Endothelial cell of umbilical vein (primary cell): ENCODE measurements around the gene MPST. TPM values are rescaled to one million over a fixed set of nuclear protein-coding genes. Genes with fewer than 3 reads are reported as not detected.

Source experiments
- BruUV-seq: library from RNA; stranded (reverse); fragments of 400-500 nt; replicated peaks from 2 replicates; lab custom pipeline; 2021; lab: Mats Ljungman, UMichigan
- CTCF ChIA-PET: fragments of 300-600, 350-600 bp; sonication (Branson Sonifier 250); formaldehyde crosslinking; loops from one replicate; lab custom pipeline; 2021; ENCODE audit warnings: antibody characterized with exemption, inconsistent platforms; lab: Charles Lee
- POLR2A ChIA-PET: fragments of 300-600, 350-600 bp; sonication (Branson Sonifier 250); formaldehyde crosslinking; loops from one replicate; lab custom pipeline; 2021; ENCODE audit warnings: antibody characterized with exemption, inconsistent platforms; lab: Charles Lee
- DNase-seq: peaks from one replicate; pipeline ENCODE4 v3.0.0-alpha.2; 2011; ENCODE audit warnings: low read depth, low spot score
- FAIRE-seq: peaks from 2 replicates; lab custom pipeline; 2011; peaks lifted over from hg19 to GRCh38; lab: Jason Lieb, UNC
- H2AFZ ChIP-seq: 2 replicates; pipeline ENCODE4 v1.6.0; 2012; ENCODE audit warnings: low read depth, low read length, control low read depth, inconsistent platforms
- H3K27ac ChIP-seq: 2 replicates; pipeline ENCODE4 v1.5.1; 2011; ENCODE audit warnings: low read depth, mild to moderate bottlenecking, control low read depth, low read length, moderate library complexity; ENCODE audit not compliant: insufficient read depth
- H3K27me3 ChIP-seq, 2 experiments: 2 replicates each; pipeline versions ENCODE4 v1.6.0 to v1.6.1; 2011; ENCODE audit warnings: low read length in 2 of 2, mixed read lengths in 1 of 2; ENCODE audit not compliant: control insufficient read depth in 2 of 2, insufficient read depth in 2 of 2
- H3K36me3 ChIP-seq, 2 experiments: 2 replicates in 1 of 2; 3 replicates in 1 of 2; pipeline ENCODE4 v1.5.1; 2011; ENCODE audit warnings: low read length in 2 of 2, mild to moderate bottlenecking in 1 of 2, moderate library complexity in 1 of 2; ENCODE audit not compliant: control insufficient read depth in 2 of 2, insufficient read depth in 2 of 2; ENCODE audit errors: extremely low read depth in 1 of 2
- H3K4me1 ChIP-seq: 3 replicates; pipeline ENCODE4 v1.5.1; 2011; ENCODE audit warnings: mild to moderate bottlenecking, low read length; ENCODE audit not compliant: control insufficient read depth, insufficient read depth; ENCODE audit errors: extremely low read depth
- H3K4me2 ChIP-seq: 2 replicates; pipeline ENCODE4 v1.6.1; 2011; ENCODE audit warnings: low read length, control low read depth, mixed read lengths; ENCODE audit not compliant: insufficient read depth
- H3K4me3 ChIP-seq, 3 experiments: fragments of 200-600 bp in 1 of 3; sonication (generic), shearing (Covaris generic) in 1 of 3; replicated peaks in 1 of 3; 2 replicates each; pipeline ENCODE4 v1.5.1; 2011 to 2016; ENCODE audit warnings: control low read depth in 3 of 3, low read length in 3 of 3, mild to moderate bottlenecking in 2 of 3, inconsistent platforms in 1 of 3, low read depth in 1 of 3, moderate library complexity in 1 of 3; ENCODE audit not compliant: insufficient read depth in 1 of 3
- H3K79me2 ChIP-seq: 2 replicates; pipeline ENCODE4 v1.6.0; 2012; ENCODE audit warnings: low read length, inconsistent platforms; ENCODE audit not compliant: control insufficient read depth, insufficient read depth
- H3K9ac ChIP-seq: replicated peaks from 2 replicates; pipeline ENCODE3; 2011; ENCODE audit warnings: low read length, control low read depth; ENCODE audit not compliant: insufficient read depth; ENCODE audit errors: extremely low read depth
- H3K9me1 ChIP-seq: replicated peaks from 3 replicates; pipeline ENCODE4 v1.6.0; 2011; ENCODE audit warnings: mild to moderate bottlenecking, low read length; ENCODE audit not compliant: control insufficient read depth, insufficient read depth; ENCODE audit errors: extremely low read depth
- H3K9me3 ChIP-seq: replicated peaks from 2 replicates; pipeline ENCODE4 v1.5.1; 2012; ENCODE audit warnings: low read length, inconsistent platforms; ENCODE audit not compliant: control insufficient read depth, insufficient read depth
- H4K20me1 ChIP-seq: replicated peaks from 2 replicates; pipeline ENCODE3; 2011; ENCODE audit warnings: mild to moderate bottlenecking, low read length; ENCODE audit not compliant: control insufficient read depth, insufficient read depth; ENCODE audit errors: extremely low read depth
- EZH2 ChIP-seq: IDR thresholded peaks from 2 replicates; pipeline ENCODE4 v1.6.1; 2012; ENCODE audit warnings: borderline replicate concordance, low read depth, mild to moderate bottlenecking, moderate library complexity, low read length, inconsistent platforms; ENCODE audit not compliant: severe bottlenecking
- FOS ChIP-seq: IDR thresholded peaks from 2 replicates; pipeline ENCODE4 v1.6.1; 2011; ENCODE audit warnings: mild to moderate bottlenecking, low read length, moderate library complexity, borderline replicate concordance; ENCODE audit not compliant: insufficient read depth
- GATA2 ChIP-seq: IDR thresholded peaks from 2 replicates; pipeline ENCODE4 v1.7.0; 2011; ENCODE audit warnings: low read depth, mild to moderate bottlenecking, moderate library complexity, mixed read lengths, low read length; ENCODE audit not compliant: insufficient read length, insufficient read depth
- JUN ChIP-seq: IDR thresholded peaks from 2 replicates; pipeline ENCODE4 v1.6.1; 2011; ENCODE audit warnings: borderline replicate concordance, low read depth; ENCODE audit not compliant: insufficient read length, insufficient read depth
- MYC ChIP-seq: IDR thresholded peaks from one replicate; pipeline ENCODE4 v1.6.1; 2011; ENCODE audit warnings: mild to moderate bottlenecking, low read depth, low read length
- POLR2A ChIP-seq: IDR thresholded peaks from 2 replicates; pipeline ENCODE4 v1.6.1; 2012; ENCODE audit warnings: low read depth, mild to moderate bottlenecking, control low read depth, low read length
- POLR2AphosphoS5 ChIP-seq: IDR thresholded peaks from 2 replicates; pipeline ENCODE4 v1.6.1; 2012; ENCODE audit warnings: low read depth, mild to moderate bottlenecking, control low read depth, low read length, moderate library complexity; ENCODE audit not compliant: insufficient read depth
- dilution Hi-C: fragments of 300-500 bp; cut with MboI; formaldehyde crosslinking; loops from one replicate; pipeline ENCODE4 v1.15.0; 2019; ENCODE audit warnings: low sequenced_read_pairs; ENCODE audit not compliant: extremely low pct_ligation_motif_present
- intact Hi-C: fragments of 100-400 bp; cut with micrococcal nuclease; formaldehyde crosslinking; loops from one replicate; pipeline ENCODE4 v1.10.0; 2022
- polyA plus RNA-seq, 4 experiments: library from polyadenylated mRNA; depleted of rRNA in 3 of 4; stranded (reverse) in 3 of 4; unstranded in 1 of 4; fragments of >200 nt; gene quantifications; 2 replicates each; pipeline versions ENCODE4 v1.2.1 to v1.2.3, GENCODE V29; 2011 to 2012; ENCODE audit warnings: missing spikeins in 1 of 4
- total RNA-seq: library from RNA; stranded (reverse); gene quantifications from 2 replicates; pipeline ENCODE4 v1.2.3, GENCODE V29; 2021
- TF ChIP-seq, protein P1 (sequence below): IDR thresholded peaks from 2 replicates; pipeline ENCODE4 v1.6.1; 2011; ENCODE audit not compliant: insufficient read depth, insufficient read length
- TF ChIP-seq, protein P2 (sequence below), 2 donors: IDR thresholded peaks; 1 replicate in 1 of 2; 2 replicates in 1 of 2; pipeline ENCODE4 v1.5.1; 2011; ENCODE audit warnings: low read length in 2 of 2, mild to moderate bottlenecking in 2 of 2, moderate library complexity in 2 of 2, control low read depth in 1 of 2, inconsistent platforms in 1 of 2, low read depth in 1 of 2; ENCODE audit not compliant: insufficient read depth in 1 of 2; ENCODE audit errors: extremely low read depth in 1 of 2

Gene MPST
- total and polyA plus RNA-seq, 2 donors (not counting 3 experiments of a cell fraction or from before 2014, with no cell fraction given), result 93.2 to 124 TPM

DNA sequence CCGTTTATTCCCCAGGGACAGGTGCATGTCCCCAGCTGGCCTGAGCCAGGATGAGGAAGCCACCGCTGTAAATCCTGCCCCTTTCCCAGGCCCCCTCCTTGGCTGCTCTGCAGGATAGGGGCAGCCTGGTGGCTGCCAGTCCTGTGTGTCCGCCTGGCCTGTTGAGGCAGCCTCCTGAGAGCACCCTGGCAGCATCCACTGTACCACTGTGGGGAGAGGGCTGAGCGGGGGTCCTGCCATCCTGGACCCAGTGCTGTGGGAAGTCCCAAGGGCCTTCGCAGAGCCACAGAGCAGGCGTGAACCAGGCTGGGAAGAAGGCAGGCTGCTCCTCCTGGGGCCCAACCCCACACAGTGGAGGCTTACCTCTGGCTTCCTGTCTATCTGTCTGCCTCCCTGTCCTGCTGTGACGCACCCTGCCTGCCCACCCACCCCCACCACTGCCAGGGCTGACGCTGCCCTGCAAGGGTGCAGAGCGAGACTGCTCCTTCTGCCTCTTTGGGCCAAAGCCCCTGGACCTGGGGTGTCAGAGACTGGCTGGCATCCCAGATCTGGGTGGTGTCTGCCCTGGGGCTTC is 40.4 kb downstream of the MPST start:
- Histone ChIP-seq H3K9ac (no peak overlapping the region), H3K27ac (no peak overlapping the region), H4K20me1 (no peaks in the 10 kb centered on the region), H3K4me3 (no peak overlapping the region), H3K9me1 (no peaks in the 10 kb centered on the region), H3K4me1 (no peaks in the 10 kb centered on the region), H3K4me2 (no peak overlapping the region), H3K27me3 (no peaks in the 10 kb centered on the region), H3K36me3 (peaks cover 3 to 35% of the 10 kb centered on the region in 2 experiments), H3K79me2 (no peaks in the 10 kb centered on the region), H2AFZ (no peak overlapping the region), H3K9me3 (no peaks in the 10 kb centered on the region)
- FAIRE-seq, result no peak
- intact Hi-C loops, result no loop called here
- TF ChIP-seq EZH2 (no peak), FOS (no peak), POLR2AphosphoS5 (no peak), JUN (no peak), MYC (no peak), POLR2A (no peak), GATA2 (no peak)
- TF ChIP-seq, protein P1, sequence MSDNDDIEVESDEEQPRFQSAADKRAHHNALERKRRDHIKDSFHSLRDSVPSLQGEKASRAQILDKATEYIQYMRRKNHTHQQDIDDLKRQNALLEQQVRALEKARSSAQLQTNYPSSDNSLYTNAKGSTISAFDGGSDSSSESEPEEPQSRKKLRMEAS, result no peak
- TF ChIP-seq, protein P2, sequence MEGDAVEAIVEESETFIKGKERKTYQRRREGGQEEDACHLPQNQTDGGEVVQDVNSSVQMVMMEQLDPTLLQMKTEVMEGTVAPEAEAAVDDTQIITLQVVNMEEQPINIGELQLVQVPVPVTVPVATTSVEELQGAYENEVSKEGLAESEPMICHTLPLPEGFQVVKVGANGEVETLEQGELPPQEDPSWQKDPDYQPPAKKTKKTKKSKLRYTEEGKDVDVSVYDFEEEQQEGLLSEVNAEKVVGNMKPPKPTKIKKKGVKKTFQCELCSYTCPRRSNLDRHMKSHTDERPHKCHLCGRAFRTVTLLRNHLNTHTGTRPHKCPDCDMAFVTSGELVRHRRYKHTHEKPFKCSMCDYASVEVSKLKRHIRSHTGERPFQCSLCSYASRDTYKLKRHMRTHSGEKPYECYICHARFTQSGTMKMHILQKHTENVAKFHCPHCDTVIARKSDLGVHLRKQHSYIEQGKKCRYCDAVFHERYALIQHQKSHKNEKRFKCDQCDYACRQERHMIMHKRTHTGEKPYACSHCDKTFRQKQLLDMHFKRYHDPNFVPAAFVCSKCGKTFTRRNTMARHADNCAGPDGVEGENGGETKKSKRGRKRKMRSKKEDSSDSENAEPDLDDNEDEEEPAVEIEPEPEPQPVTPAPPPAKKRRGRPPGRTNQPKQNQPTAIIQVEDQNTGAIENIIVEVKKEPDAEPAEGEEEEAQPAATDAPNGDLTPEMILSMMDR (IDR thresholded peaks at IDR 0.05; ENCODE audit: extremely low read depth in 1 of 2, insufficient read depth in 1 of 2, low read depth in 1 of 2, low read length in 2 of 2), result no peak
- no peak for DNase-seq
- ChIA-PET CTCF (no interaction called here), POLR2A (no interaction called here)
- dilution Hi-C loops, result no loop called here
- no TSS peak for BruUV-seq
